Cardiac muscle cell (in vitro differentiated cells and primary cell): ENCODE data around the gene CCNG1. TPM values are rescaled to one million over a fixed set of nuclear protein-coding genes. Genes with fewer than 3 reads are reported as not detected.

Source experiments
- DNase-seq, 2 donors: peaks; one replicate each; pipeline versions ENCODE4 v3.0.0 to v3.0.0-alpha.2; 2010 to 2017; ENCODE audit warnings: low read depth in 1 of 2, low spot score in 1 of 2
- H3K27ac ChIP-seq: fragments of 200-600 bp; sonication (generic); 2 replicates; pipeline ENCODE4 v1.5.1; 2016
- H3K27me3 ChIP-seq: fragments of 200-600 bp; sonication (generic); 2 replicates; pipeline ENCODE4 v1.6.0; 2016; ENCODE audit warnings: control low read depth
- H3K36me3 ChIP-seq: fragments of 200-600 bp; sonication (generic); 2 replicates; pipeline ENCODE4 v1.5.1; 2016; ENCODE audit warnings: control low read depth
- H3K4me1 ChIP-seq: fragments of 200-600 bp; sonication (generic); 2 replicates; pipeline ENCODE4 v1.8.1; 2017; ENCODE audit warnings: low read depth, mild to moderate bottlenecking, mixed run types
- H3K4me3 ChIP-seq: fragments of 200-600 bp; sonication (generic); 2 replicates; pipeline ENCODE4 v1.5.1; 2016; ENCODE audit warnings: mild to moderate bottlenecking
- H3K9me3 ChIP-seq: fragments of 200-600 bp; sonication (generic); 2 replicates; pipeline ENCODE4 v1.5.1; 2017; ENCODE audit warnings: low read depth, mild to moderate bottlenecking, control low read depth
- CTCF ChIP-seq: IDR thresholded peaks from 2 replicates; pipeline ENCODE4 v1.5.1; 2012; ENCODE audit warnings: low read depth, mild to moderate bottlenecking, low read length
- polyA plus RNA-seq: library from polyadenylated mRNA; unstranded; fragments of >200 nt; fragmentation: Nextera tagmentation; extraction: Ambion mirVana; gene quantifications from 2 replicates; pipeline ENCODE4 v1.2.1, GENCODE V29; 2016
- total RNA-seq: library from RNA; depleted of rRNA; stranded (reverse); fragments of >200 nt; gene quantifications from 2 replicates; pipeline ENCODE4 v1.2.3, GENCODE V29; 2016

Gene CCNG1
- total and polyA plus RNA-seq, 2 experiments from 2014 or later = 134 to 155 TPM

DNA sequence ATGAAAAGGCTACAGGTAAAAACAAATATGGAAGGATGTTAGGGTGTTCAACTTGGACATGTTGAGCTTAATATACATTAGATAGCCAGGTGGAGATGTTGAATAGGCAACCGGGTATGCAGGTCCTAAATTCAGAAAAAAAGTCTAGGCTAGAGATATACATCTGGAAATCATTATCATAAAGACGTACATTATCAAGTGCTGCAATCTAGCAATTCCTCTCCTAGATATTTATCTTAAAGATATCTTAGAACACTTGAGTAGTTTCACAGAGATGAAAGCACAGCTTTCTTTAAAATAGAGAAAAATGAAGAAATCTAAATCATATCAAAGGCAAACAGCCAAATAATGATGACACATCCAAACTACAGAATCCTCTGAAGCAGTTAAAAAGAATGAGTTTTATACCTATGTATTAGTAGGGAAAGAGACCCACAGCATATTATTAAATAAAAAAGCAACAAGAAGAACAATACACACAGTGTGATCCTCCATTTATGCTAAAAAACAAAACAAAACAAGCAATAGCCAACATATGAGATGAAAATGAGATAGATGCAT, 18.7 kb downstream of the CCNG1 start:
- Histone ChIP-seq H3K4me1 (peaks cover 11% of the 10 kb centered on the region), H3K27me3 (no peaks in the 10 kb centered on the region), H3K36me3 (peaks cover 19% of the 10 kb centered on the region), H3K9me3 (no peaks in the 10 kb centered on the region), H3K27ac (no peak overlapping the region), H3K4me3 (no peak overlapping the region)
- no peak for DNase-seq
- TF ChIP-seq CTCF = no peak

GRCh38 chr5:163456840-163457239, 19.4 kb downstream of the CCNG1 start:
- Histone ChIP-seq H3K9me3 (no peaks in the 10 kb centered on the region), H3K4me1 (peaks cover 11% of the 10 kb centered on the region), H3K36me3 (peaks cover 19% of the 10 kb centered on the region), H3K27ac (no peak overlapping the region), H3K27me3 (no peaks in the 10 kb centered on the region), H3K4me3 (no peak overlapping the region)
- TF ChIP-seq CTCF = no peak
- no peak for DNase-seq

- H3K27ac ChIP-seq = peak overlapping the region; percentile 98
- DNase-seq = no peak
- no peak for TF ChIP-seq CTCF
These were observed 21.5 kb downstream of the CCNG1 start for GRCh38 chr5:163458778-163459385.

DNA sequence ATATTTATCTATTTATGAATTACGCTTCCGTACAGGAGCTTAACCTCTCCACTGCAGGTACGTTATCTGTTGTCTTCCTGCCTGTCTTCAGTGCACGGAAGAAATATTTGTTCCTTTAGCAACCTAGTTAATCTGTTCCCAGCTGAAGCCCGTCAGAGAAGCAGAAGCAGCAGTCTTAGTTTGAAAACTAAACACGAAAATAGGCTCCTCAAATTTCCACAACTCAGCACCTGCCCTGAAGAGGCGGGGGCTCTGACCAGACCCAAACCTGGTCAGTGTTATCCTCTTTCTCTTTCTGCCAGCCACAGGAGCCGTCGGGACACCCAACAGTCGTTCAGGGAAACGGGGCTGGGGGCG, 22.0 kb downstream of the CCNG1 start:
- Histone ChIP-seq H3K27ac (peak overlapping the region; percentile 98), H3K4me3 (peak overlapping the region; percentile 51), H3K4me1 (peaks cover 11% of the 10 kb centered on the region), H3K9me3 (no peaks in the 10 kb centered on the region), H3K36me3 (peaks cover 2% of the 10 kb centered on the region), H3K27me3 (no peaks in the 10 kb centered on the region)
- no peak for TF ChIP-seq CTCF
- no peak for DNase-seq

More at GRCh38 chr5:163458778-163459385, 21.5 kb downstream of the CCNG1 start:
- Histone ChIP-seq H3K27me3 (no peaks in the 10 kb centered on the region), H3K36me3 (peaks cover 4% of the 10 kb centered on the region), H3K4me1 (peaks cover 11% of the 10 kb centered on the region), H3K4me3 (peak overlapping the region; percentile 51), H3K9me3 (no peaks in the 10 kb centered on the region)

DNA sequence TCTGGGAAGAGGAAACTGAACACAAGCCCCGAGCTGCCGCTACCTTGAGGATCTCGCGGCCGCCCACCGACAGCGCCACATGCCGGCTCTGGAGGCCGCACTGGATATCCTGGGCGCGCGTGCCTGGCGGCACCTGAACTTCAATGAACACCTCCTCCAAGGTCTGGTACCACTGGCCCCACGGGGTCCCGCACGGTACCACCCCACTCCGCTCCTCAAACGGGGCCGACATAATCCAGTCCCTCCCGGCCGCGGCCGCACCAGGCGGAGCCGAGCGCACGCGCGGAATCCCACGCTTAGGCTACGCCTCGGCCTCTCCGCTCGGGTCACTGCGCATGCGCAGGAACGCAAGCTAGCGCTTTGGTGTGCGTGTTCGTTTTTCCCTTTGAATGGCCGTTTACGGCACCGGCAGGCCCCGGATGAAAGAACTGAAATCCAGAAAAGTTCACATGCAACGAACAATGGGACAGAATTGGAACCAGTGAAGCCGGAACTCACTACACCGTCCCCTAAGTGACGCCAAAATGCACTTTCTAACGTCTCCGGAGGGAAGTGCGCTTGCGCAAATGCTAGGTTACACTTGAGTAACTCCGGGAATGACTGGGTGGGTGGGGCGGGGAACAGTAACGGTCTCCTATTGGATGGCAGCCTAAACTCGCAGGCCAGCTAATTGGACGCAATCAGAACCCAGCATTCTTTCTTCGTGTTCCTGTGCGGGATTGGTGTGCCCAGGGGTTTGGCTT, 22.6 kb downstream of the CCNG1 start, which contains the start of gene NUDCD2:
NUDCD2 (minus strand) TSS at position 284 of the 743 bp plus-strand sequence; CDS start at position 232, 52 bp downstream.
- DNase-seq = peak; percentile 97 to 99
- Histone ChIP-seq H3K9me3 (no peaks in the 10 kb centered on the region), H3K4me1 (peaks cover 11% of the 10 kb centered on the region), H3K36me3 (no peaks in the 10 kb centered on the region), H3K27ac (peak within 1 kb of the TSS; percentile 98), H3K27me3 (no peaks in the 10 kb centered on the region), H3K4me3 (peak within 1 kb of the TSS; percentile 51)
- TF ChIP-seq CTCF = peak; percentile 22
